ENCODE results near the gene TMF1.

The TMF1 gene

GRCh38 chr3:69081583-69082262, 29.6 kb upstream of the TMF1 start:
- DNase-seq = peak; percentile 24

- peak; percentile 97 for DNase-seq
These were observed 28.2 kb upstream of the TMF1 start, which contains the start of gene UBA3 for GRCh38 chr3:69080233-69080920. TSS of gene UBA3 (minus strand) at chr3:69080365. CDS start at chr3:69080353, 12 bp downstream.

- DNase-seq = peak; percentile 21
These were observed 27.4 kb upstream of the TMF1 start for GRCh38 chr3:69079269-69080159.

- DNase-seq = no peak
These were observed 20.8 kb upstream of the TMF1 start for GRCh38 chr3:69072928-69073327.

GRCh38 chr3:69066121-69066520, 14.0 kb upstream of the TMF1 start:
- DNase-seq = no peak

- peak; percentile 39 for DNase-seq
These were observed 13.3 kb upstream of the TMF1 start for GRCh38 chr3:69065318-69065964.

- no peak for DNase-seq
These were observed 11.5 kb upstream of the TMF1 start for GRCh38 chr3:69063636-69064035.

- no peak for DNase-seq
These were observed 7.6 kb upstream of the TMF1 start for GRCh38 chr3:69059688-69060087.

GRCh38 chr3:69058947-69059224, 6.8 kb upstream of the TMF1 start:
- DNase-seq = no peak

- DNase-seq = peak; percentile 19
These were observed 6.2 kb upstream of the TMF1 start for GRCh38 chr3:69058180-69058946.

- DNase-seq = no peak
These were observed 352 bp upstream of the TMF1 start for GRCh38 chr3:69052472-69052898.

GRCh38 chr3:69048990-69049389, 3.1 kb downstream of the TMF1 start:
- DNase-seq = no peak

- DNase-seq = no peak
These were observed 7.5 kb downstream of the TMF1 start for GRCh38 chr3:69044608-69045007.

- no peak for DNase-seq
These were observed 18.7 kb downstream of the TMF1 start for GRCh38 chr3:69033470-69033869.

- DNase-seq = no peak
These were observed 19.4 kb downstream of the TMF1 start for GRCh38 chr3:69032737-69033136.

- no peak for DNase-seq
These were observed 20.0 kb downstream of the TMF1 start for GRCh38 chr3:69032142-69032541.

GRCh38 chr3:69031635-69032034, 20.5 kb downstream of the TMF1 start:
- no peak for DNase-seq

- no peak for DNase-seq
These were observed 31.3 kb downstream of the TMF1 start for GRCh38 chr3:69020857-69021256.

GRCh38 chr3:69020424-69020823, 31.7 kb downstream of the TMF1 start:
- no peak for DNase-seq

- no peak for DNase-seq
These were observed 35.2 kb downstream of the TMF1 start for GRCh38 chr3:69016901-69017300.

GRCh38 chr3:69016102-69016501, 36.0 kb downstream of the TMF1 start:
- DNase-seq = no peak

GRCh38 chr3:69014022-69014580, 38.0 kb downstream of the TMF1 start:
- DNase-seq = no peak
